OCI-LY3 (cell line): ENCODE results near the gene ZNF8.

Source experiments
- H2AFZ ChIP-seq: fragments of 200-600, 300-600 bp; shearing (Covaris generic); 2 replicates; pipeline ENCODE4 v1.6.0; 2014; ENCODE audit warnings: antibody characterized with exemption, low read depth, low read length
- H3K27ac ChIP-seq: fragments of 200-600, 300-600 bp; sonication (generic); 2 replicates; pipeline ENCODE4 v1.5.1; 2014; ENCODE audit warnings: mild to moderate bottlenecking, low read length, moderate library complexity, mixed read lengths
- H3K27me3 ChIP-seq: fragments of 200-600, 300-600 bp; sonication (generic); 2 replicates; pipeline ENCODE4 v1.6.1; 2014; ENCODE audit warnings: low read depth, low read length, mixed read lengths
- H3K36me3 ChIP-seq: fragments of 200-600, 300-600 bp; sonication (generic); replicated peaks from 2 replicates; pipeline ENCODE3; 2014; ENCODE audit warnings: low read depth, low read length, mixed read lengths
- H3K4me1 ChIP-seq: fragments of 300-600, 200-600 bp; sonication (generic); 2 replicates; pipeline ENCODE4 v1.6.1; 2014; ENCODE audit warnings: low read length, mixed read lengths
- H3K4me2 ChIP-seq: fragments of 200-600, 300-600 bp; sonication (generic); 2 replicates; pipeline ENCODE4 v1.6.1; 2014; ENCODE audit warnings: low read length, mixed read lengths
- H3K4me3 ChIP-seq: fragments of 300-600, 200-600 bp; sonication (generic); 2 replicates; pipeline ENCODE4 v1.5.1; 2014; ENCODE audit warnings: antibody characterized with exemption, mild to moderate bottlenecking, low read length, moderate library complexity
- H3K79me2 ChIP-seq: fragments of 300-600, 200-600 bp; shearing (Covaris generic); 2 replicates; pipeline ENCODE4 v1.6.1; 2014; ENCODE audit warnings: mild to moderate bottlenecking, low read length, mixed read lengths
- H3K9ac ChIP-seq: fragments of 300-600, 200-600 bp; shearing (Covaris generic); 2 replicates; pipeline ENCODE4 v1.6.0; 2014; ENCODE audit warnings: mild to moderate bottlenecking, low read length, moderate library complexity
- H3K9me3 ChIP-seq: fragments of 200-600, 300-600 bp; shearing (Covaris generic); 2 replicates; pipeline ENCODE4 v1.6.1; 2014; ENCODE audit warnings: low read length, mixed read lengths; ENCODE audit not compliant: insufficient read depth
- H4K20me1 ChIP-seq: fragments of 200-600, 300-600 bp; sonication (generic); 2 replicates; pipeline ENCODE4 v1.6.1; 2016; ENCODE audit warnings: low read length, mixed read lengths; ENCODE audit not compliant: insufficient read depth
- EZH2phosphoT487 ChIP-seq: fragments of 200-600 bp; shearing (Covaris generic); IDR thresholded peaks from 2 replicates; pipeline ENCODE4 v1.6.1; 2018; ENCODE audit warnings: antibody characterized with exemption, mixed run types, low read depth
- TF ChIP-seq, protein P1 (sequence below): fragments of 200-600, 300-600 bp; sonication (generic); IDR thresholded peaks from 2 replicates; pipeline ENCODE4 v1.5.1; 2014; ENCODE audit warnings: antibody characterized with exemption, low read length, low read depth

Gene ZNF8

DNA sequence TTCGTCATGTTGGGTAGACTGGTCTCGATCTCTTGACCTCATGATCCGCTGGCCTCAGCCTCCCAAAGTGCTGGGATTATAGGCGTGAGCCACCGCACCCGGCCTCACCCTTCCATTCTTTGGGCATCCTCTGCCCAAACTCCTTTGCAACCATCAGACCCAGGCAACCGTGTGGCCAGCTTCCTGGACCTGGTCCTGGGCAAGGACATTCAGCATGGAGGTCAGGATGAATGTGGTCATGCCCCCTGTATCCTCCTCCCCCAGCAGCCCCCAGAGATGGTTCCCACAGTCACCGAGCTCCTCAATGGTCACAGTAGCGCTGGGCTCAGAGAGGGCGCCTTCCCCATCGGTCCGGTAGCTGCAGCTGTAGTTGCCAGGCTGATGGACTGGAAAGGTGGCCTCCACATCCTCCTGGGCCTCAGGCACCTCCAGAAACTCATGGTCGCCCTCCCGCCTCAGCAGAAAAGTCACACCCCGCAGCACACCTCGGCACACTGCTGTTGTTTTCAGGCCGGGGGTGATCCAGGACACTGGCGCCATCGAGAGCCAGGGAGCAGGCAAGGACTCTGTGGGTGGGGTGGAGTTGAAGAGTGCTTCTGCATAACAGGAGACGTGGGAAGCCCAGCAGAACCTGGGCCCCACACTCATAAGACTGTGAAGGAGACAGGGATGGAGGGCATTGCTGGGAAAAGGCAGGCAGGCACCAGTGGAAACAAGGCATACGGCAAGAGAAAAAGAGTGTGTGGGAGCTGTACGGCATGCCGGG lies 73.4 kb downstream of the ZNF8 start:
- no peak overlapping the region for H2AFZ ChIP-seq
- no peaks in the 10 kb centered on the region for H4K20me1 ChIP-seq
- no peak overlapping the region for H3K9ac ChIP-seq
- no peaks in the 10 kb centered on the region; the same call in 1 of the 2 replicates for H3K79me2 ChIP-seq
- no peaks in the 10 kb centered on the region for H3K27me3 ChIP-seq
- H3K4me1 ChIP-seq = peaks cover 3% of the 10 kb centered on the region; the same call in 1 of the 2 replicates
- no peaks in the 10 kb centered on the region for H3K9me3 ChIP-seq
- TF ChIP-seq, protein P1, sequence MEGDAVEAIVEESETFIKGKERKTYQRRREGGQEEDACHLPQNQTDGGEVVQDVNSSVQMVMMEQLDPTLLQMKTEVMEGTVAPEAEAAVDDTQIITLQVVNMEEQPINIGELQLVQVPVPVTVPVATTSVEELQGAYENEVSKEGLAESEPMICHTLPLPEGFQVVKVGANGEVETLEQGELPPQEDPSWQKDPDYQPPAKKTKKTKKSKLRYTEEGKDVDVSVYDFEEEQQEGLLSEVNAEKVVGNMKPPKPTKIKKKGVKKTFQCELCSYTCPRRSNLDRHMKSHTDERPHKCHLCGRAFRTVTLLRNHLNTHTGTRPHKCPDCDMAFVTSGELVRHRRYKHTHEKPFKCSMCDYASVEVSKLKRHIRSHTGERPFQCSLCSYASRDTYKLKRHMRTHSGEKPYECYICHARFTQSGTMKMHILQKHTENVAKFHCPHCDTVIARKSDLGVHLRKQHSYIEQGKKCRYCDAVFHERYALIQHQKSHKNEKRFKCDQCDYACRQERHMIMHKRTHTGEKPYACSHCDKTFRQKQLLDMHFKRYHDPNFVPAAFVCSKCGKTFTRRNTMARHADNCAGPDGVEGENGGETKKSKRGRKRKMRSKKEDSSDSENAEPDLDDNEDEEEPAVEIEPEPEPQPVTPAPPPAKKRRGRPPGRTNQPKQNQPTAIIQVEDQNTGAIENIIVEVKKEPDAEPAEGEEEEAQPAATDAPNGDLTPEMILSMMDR = no peak
- TF ChIP-seq EZH2phosphoT487 = no peak
- no peak overlapping the region for H3K4me3 ChIP-seq
- no peak overlapping the region for H3K27ac ChIP-seq
- H3K4me2 ChIP-seq = no peak overlapping the region
- no peaks in the 10 kb centered on the region for H3K36me3 ChIP-seq
